Measurements from ENCODE around the gene TTC31.
A peak's percentile ranks its signal among the peaks of the same experiment; 100 is the strongest.

The TTC31 gene

DNA sequence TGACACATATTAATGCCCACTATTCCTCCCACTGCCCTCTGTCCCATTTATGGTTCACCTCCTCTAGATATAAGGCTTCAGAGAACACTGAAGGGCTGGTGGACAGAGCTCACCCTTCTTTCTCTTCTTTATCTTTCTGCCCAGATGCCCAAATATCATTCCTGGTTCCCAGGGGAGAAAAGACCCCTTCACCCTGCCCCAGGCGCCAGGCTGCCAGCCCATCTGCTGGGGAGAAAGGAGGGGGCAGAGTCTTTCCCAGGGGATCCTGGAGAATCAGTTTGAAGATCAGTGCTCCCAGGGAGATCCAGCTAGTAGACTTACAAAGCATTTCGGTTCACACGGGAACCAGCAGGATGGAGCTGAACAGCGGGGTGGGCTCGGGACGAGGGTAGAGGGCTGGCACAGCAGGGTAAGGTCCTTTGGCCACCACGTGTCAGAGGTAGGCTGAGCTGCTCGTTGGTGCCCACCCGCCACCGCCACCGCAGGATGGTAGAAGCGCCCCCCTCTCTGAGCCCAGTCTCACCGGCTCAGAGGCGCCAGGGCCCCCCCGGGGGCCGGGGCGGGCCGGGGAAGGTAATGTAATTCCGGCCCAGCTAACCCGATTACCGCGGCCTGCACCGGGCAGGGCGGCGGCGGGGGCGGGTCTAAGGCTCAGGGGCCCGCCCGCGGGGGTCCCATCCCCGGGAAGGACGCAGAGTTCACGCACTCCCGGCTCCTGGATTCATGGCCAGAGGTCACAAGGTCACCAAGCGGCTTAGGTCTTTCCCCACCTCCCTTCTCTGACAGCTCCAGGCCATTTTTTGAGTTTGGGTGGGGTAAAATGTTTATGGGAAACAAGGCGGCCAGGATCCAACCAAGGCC is 30.1 kb downstream of the TTC31 start:
- Mint-ChIP-seq H3K27ac (no peak overlapping the region), H3K4me3 (no peak overlapping the region), H3K4me1 (peaks cover 18% of the 10 kb centered on the region), H3K27me3 (peaks cover 20% of the 10 kb centered on the region), H3K36me3 (no peaks in the 10 kb centered on the region), H3K9me3 (no peaks in the 10 kb centered on the region)
- DNase-seq (ENCODE audit: low spot score in 2 of 2): peak in 1 of 2 donors; percentile 27
- ATAC-seq (ENCODE audit: low read depth): no peak

DNA sequence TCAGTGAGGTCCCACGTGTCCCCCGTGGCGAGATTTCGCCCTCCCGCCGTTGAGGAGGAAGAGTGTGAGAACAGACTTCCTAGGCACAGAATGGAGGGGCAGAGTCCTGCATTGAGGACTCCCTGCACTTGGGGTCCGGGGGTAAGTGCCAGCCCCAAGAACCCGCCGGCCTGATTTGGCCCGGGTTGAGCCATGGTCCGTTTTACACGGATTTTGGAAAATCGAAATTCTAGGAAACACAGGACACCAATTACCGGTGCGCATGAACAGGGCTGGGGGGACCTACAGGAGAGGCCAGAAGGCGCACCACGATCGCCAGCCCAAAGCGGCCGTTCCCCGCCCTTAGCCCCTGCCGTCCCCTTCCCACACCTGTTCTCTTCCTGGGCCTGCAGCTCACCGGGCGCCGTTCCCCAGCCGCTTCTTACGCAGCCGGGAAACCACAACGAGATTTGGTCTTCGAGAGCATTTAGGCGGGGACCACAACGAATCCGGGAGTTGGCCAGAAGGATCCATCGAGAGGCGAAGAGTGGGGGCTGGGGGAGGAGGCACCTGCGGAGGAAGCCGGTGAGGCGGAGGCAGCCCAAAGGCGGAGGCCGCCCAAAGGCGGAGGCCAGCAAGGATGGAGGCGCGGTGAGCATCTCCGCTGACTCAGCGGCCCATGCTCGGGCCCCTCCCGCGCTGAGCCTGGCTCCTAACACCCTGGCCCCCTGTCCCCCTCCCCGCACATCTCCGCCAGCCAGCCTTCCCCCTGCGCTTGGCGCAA is 30.9 kb downstream of the TTC31 start:
- H3K36me3 Mint-ChIP-seq: no peaks in the 10 kb centered on the region
- peaks cover 12% of the 10 kb centered on the region for H3K4me1 Mint-ChIP-seq
- ATAC-seq (ENCODE audit: low read depth) (no peak), DNase-seq (ENCODE audit: low spot score in 2 of 2) (peak; percentile 20 to 35)
- H3K27ac Mint-ChIP-seq: no peak overlapping the region
- H3K4me3 Mint-ChIP-seq: peak overlapping the region; percentile 25
- no peaks in the 10 kb centered on the region for H3K9me3 Mint-ChIP-seq
- H3K27me3 Mint-ChIP-seq: peaks cover 26% of the 10 kb centered on the region

DNA sequence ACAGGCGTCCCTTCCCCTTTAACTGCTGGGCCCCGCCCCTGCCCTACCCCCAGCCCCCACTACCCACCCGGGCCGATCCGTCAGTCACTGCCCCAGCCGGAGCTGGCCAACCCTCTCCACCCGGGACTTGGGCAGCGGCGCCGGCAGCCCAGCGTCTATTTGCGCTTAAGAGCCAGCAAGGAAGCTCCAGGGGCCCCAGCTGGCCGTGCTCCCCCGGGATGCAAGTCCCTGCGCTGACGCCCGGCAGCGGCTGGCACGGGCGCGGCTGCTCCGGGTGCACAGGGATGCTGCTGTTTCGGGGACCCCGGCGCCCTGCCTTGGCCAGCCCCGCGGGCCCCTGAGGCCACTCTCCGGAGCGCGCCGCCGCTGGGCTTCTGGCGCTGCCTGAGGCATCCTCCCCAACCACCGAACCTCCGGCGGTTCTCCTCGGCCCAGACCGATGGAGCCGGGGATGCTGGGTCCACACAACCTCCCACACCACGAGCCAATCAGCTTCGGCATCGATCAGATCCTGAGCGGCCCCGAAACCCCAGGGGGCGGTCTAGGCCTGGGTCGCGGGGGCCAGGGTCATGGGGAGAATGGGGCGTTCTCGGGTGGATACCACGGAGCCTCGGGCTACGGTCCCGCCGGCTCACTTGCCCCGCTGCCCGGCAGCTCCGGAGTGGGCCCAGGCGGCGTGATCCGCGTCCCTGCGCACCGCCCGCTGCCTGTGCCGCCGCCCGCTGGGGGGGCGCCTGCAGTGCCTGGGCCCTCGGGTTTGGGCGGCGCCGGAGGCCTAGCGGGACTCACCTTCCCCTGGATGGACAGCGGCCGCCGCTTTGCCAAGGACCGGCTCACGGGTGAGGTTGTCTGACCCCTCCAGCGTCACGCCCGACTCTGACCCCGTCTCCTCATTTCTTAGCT is 31.7 kb downstream of the TTC31 start, which contains the start of gene TLX2:
TLX2 (plus strand) TSS at position 83 of the 903 bp plus-strand sequence; CDS start at position 440, 357 bp downstream.
- Mint-ChIP-seq H3K27ac (no peak within 1 kb of the TSS), H3K36me3 (no peaks in the 10 kb centered on the region), H3K4me1 (peaks cover 12% of the 10 kb centered on the region), H3K4me3 (peak within 1 kb of the TSS; percentile 78), H3K9me3 (no peaks in the 10 kb centered on the region), H3K27me3 (peaks cover 30% of the 10 kb centered on the region)
- ATAC-seq (ENCODE audit: low read depth) (peak; percentile 18), DNase-seq (ENCODE audit: low spot score in 2 of 2) (peak; percentile 26 to 44)

DNA sequence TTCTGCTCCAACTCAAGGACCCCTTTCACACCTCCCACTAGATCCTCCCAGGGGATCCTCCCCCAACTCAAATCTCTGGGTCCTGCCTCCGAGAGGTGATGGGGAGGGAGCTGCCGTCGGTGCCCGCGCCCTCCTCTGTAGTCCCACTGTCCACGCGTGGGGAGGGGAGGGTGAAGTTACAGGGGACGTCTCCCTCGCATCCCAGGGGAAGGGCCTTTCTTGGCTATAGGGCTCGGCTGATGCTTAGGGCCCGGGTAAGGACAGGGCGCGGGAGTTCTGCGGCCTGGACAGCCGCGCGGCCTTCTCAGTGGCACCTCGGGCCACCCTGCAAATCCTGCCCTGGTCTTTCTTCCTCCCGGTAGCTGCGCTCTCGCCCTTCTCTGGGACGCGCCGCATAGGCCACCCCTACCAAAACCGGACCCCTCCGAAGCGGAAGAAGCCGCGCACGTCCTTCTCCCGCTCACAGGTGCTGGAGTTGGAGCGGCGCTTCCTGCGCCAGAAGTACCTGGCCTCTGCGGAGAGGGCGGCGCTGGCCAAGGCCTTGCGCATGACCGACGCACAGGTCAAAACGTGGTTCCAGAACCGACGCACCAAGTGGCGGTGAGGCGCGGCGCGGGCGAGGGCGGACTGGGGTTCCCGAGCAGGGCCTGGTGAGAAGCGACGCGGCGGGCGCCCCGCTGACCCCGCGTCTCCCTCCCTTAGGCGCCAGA is 32.5 kb downstream of the TTC31 start:
- Mint-ChIP-seq H3K4me3 (peak overlapping the region; percentile 78), H3K4me1 (peaks cover 12% of the 10 kb centered on the region), H3K36me3 (no peaks in the 10 kb centered on the region), H3K27me3 (peaks cover 36% of the 10 kb centered on the region), H3K27ac (no peak overlapping the region), H3K9me3 (no peaks in the 10 kb centered on the region)
- ATAC-seq (ENCODE audit: low read depth): peak; percentile 11
- DNase-seq (ENCODE audit: low spot score in 2 of 2): peak in 1 of 2 donors; percentile 41

DNA sequence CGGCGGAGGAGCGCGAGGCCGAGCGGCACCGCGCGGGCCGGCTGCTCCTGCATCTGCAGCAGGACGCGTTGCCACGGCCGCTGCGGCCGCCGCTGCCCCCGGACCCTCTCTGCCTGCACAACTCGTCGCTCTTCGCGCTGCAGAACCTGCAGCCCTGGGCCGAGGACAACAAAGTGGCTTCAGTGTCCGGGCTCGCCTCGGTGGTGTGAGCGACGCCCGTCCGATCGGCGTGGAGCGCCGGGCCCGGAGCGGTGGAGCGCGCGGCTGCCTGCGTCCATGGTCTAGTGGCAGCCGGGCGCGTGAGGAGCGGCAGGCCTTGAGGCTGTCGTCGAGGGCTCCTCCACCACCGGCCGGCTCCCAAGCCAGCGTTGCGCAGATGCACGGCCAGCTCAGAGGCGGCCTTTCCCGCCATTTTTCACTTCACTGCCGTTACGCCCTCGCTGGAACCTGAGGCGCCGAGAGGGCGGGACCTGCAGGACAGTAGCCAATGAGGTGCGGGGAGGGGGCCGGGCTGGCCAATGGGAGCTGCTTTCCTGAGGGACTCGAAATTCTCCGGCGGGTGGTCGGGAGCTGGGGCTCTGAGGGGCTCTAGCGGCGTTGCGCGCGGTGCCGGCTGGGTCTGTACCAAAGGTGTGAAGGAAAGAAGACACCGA is 33.2 kb downstream of the TTC31 start:
- Mint-ChIP-seq H3K4me3 (peak overlapping the region; percentile 71), H3K4me1 (peaks cover 12% of the 10 kb centered on the region), H3K27ac (peak overlapping the region; percentile 17), H3K36me3 (no peaks in the 10 kb centered on the region), H3K27me3 (peaks cover 37% of the 10 kb centered on the region), H3K9me3 (no peaks in the 10 kb centered on the region)
- ATAC-seq (ENCODE audit: low read depth) (peak; percentile 83), DNase-seq (ENCODE audit: low spot score in 2 of 2) (peak; percentile 71 to 73)

DNA sequence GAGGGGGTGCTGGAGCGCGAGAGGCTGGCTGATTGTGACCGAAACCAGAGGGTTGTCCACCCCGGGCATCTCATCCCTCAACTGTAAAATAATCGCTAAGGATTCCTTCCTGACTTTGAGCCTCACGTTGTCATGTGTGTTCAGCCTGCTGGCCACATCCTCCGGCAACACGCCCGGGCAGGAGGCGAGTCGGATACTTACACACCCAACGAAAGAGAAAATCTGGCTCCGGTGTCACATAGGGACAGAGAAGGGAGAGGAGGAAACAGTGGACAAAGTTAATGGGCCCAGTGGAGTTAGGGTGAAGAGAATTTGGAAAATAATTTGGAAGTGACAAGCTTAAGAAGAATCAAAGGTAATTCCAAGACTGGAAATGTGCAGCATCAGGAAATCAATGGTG is 33.8 kb downstream of the TTC31 start:
- H3K9me3 Mint-ChIP-seq: no peaks in the 10 kb centered on the region
- H3K4me1 Mint-ChIP-seq: peaks cover 12% of the 10 kb centered on the region
- DNase-seq (ENCODE audit: low spot score in 2 of 2) (no peak), ATAC-seq (ENCODE audit: low read depth) (no peak)
- H3K27ac Mint-ChIP-seq: peak overlapping the region; percentile 17
- peak overlapping the region; percentile 71 for H3K4me3 Mint-ChIP-seq
- H3K36me3 Mint-ChIP-seq: no peaks in the 10 kb centered on the region
- peaks cover 37% of the 10 kb centered on the region for H3K27me3 Mint-ChIP-seq

DNA sequence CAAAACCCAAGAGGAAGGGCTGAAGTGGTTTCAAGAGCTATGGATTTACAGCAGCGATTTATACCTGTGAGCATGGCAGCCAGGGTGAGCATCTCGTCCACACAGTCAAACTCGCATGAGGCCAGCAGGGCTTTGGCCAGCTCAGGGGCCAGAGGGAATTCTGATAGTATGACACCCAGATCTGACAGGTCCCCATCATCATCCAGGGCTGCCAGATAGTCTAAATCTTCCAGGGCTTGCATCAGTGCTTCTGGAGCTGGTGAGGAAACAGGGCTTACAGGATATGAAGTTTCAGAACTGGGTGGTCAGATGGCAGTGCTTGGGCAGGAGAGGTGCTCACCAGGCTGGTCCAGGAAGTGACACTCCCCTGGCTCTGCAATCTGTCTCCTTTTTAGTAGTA is 39.6 kb downstream of the TTC31 start:
- H3K36me3 Mint-ChIP-seq: peaks cover 13% of the 10 kb centered on the region
- ATAC-seq (ENCODE audit: low read depth) (no peak), DNase-seq (ENCODE audit: low spot score in 2 of 2) (no peak)
- H3K27me3 Mint-ChIP-seq: peaks cover 21% of the 10 kb centered on the region
- H3K4me3 Mint-ChIP-seq: no peak overlapping the region
- no peaks in the 10 kb centered on the region for H3K9me3 Mint-ChIP-seq
- peaks cover 13% of the 10 kb centered on the region for H3K4me1 Mint-ChIP-seq
- no peak overlapping the region for H3K27ac Mint-ChIP-seq

DNA sequence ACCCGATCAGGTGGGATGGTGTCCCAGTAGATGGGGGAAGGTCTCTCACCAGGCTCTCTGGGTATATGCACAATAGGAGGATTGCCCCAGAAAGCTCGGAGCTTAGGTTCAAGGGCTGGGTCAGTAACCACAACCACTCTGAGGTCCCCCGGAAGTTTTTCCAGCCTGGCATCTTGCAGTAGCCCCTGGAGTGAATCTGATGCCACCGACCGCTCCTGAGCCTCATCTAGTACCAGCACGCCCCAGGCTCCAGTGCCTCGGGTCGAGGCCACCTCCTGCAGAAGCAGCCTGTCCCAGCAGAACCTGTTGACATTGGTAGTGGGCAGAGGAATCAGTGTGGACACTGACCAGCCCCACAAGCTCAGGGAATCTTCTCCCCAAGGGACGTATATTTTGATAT is 41.1 kb downstream of the TTC31 start:
- H3K36me3 Mint-ChIP-seq: peaks cover 19% of the 10 kb centered on the region
- DNase-seq (ENCODE audit: low spot score in 2 of 2): no peak
- H3K9me3 Mint-ChIP-seq: no peaks in the 10 kb centered on the region
- H3K27ac Mint-ChIP-seq: no peak overlapping the region
- no peak overlapping the region for H3K4me3 Mint-ChIP-seq
- peaks cover 27% of the 10 kb centered on the region for H3K4me1 Mint-ChIP-seq
- H3K27me3 Mint-ChIP-seq: peaks cover 8% of the 10 kb centered on the region
- no peak for ATAC-seq (ENCODE audit: low read depth)

DNA sequence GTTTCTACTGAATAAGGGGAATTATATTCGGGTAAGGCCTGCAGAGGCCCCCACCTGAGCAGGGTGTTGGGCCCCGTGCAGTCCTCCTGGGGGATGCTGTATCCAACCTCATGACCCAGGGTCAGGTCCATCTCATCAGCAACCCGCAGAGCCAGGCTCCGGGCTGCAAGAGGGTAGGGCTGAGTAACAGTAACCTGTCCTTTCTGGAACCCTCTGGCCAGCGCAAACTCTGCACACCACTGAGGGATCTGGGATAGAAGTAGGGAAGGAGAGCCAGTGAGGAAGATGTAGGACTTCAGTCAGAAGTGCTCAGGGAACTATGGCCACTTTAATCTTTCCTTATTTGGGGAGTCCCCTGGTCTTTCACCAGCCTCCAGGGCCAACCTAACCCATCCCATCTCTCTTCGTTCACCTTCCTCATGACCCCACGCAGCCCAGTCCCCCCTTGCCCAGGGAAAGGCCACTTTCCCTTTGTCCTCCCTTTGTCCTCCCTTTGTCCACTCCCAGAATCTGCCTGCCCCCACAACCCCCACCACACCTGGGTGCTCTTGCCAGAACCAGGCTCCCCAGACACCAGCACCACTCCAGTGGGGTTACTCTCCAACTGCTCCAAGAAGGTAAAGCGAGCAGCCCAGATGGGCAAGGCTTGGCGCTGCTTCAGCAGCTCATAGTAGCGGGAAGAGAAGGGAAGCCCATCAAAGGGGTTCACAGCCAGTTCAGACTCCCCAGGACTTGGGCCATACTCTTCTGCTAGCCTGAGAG is 42.3 kb downstream of the TTC31 start:
- ATAC-seq (ENCODE audit: low read depth): no peak
- H3K27me3 Mint-ChIP-seq: peaks cover 3% of the 10 kb centered on the region
- peaks cover 27% of the 10 kb centered on the region for H3K4me1 Mint-ChIP-seq
- H3K4me3 Mint-ChIP-seq: no peak overlapping the region
- no peak for DNase-seq (ENCODE audit: low spot score in 2 of 2)
- peaks cover 19% of the 10 kb centered on the region for H3K36me3 Mint-ChIP-seq
- H3K27ac Mint-ChIP-seq: no peak overlapping the region
- H3K9me3 Mint-ChIP-seq: no peaks in the 10 kb centered on the region

DNA sequence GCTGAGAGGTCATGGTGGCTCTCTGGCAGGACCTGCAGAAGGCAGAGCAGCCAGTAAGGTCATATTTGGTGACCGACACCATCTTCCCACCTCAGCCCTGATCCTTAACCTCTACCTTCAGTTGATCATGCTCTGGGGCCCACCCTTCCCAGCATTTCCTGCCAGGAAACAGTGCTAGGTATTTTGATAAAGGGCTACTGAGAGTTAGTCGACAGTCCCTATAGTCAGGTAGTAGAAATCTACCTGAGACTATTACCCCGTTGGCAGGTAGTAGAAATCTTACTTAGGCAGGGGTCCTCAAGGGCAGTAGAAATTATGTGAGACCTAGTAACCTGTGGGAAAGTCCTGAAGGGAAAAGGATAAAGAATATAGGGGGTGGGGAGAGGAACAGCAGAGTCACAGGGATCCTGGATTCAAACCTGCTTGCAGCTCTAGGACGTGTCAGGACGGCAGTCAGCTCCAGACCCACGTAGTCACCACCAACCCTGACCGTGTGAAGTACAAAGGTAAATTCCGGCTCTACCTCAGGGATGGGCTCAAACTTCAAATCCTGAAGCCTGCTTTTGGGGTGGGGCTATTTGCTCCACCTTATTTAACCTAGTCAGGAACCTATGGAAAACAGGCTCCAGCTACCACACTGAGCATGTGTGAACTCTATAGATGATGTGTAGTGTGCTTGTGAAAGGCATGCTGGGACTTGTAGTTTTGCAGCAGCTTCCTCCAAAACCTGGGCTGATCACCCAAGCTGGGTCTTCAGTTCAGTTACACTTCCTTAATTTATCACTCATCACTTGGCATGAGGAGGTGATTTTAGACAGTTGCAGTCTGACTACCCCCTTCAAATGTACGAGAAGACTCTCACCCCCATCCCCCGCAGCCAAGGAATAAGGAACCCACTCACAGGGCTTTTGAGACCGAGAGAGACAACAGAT is 43.1 kb downstream of the TTC31 start, which contains the start of gene DQX1:
DQX1 (minus strand) TSS at position 515 of the 932 bp plus-strand sequence; CDS start at position 13, 502 bp downstream.
- no peaks in the 10 kb centered on the region for H3K9me3 Mint-ChIP-seq
- DNase-seq (ENCODE audit: low spot score in 2 of 2) (peak in 1 of 2 donors; percentile 48), ATAC-seq (ENCODE audit: low read depth) (peak; percentile 31)
- peaks cover 33% of the 10 kb centered on the region for H3K4me1 Mint-ChIP-seq
- H3K36me3 Mint-ChIP-seq: peaks cover 19% of the 10 kb centered on the region
- peak within 1 kb of the TSS; percentile 70 for H3K27ac Mint-ChIP-seq
- no peak within 1 kb of the TSS for H3K4me3 Mint-ChIP-seq
- no peaks in the 10 kb centered on the region for H3K27me3 Mint-ChIP-seq

DNA sequence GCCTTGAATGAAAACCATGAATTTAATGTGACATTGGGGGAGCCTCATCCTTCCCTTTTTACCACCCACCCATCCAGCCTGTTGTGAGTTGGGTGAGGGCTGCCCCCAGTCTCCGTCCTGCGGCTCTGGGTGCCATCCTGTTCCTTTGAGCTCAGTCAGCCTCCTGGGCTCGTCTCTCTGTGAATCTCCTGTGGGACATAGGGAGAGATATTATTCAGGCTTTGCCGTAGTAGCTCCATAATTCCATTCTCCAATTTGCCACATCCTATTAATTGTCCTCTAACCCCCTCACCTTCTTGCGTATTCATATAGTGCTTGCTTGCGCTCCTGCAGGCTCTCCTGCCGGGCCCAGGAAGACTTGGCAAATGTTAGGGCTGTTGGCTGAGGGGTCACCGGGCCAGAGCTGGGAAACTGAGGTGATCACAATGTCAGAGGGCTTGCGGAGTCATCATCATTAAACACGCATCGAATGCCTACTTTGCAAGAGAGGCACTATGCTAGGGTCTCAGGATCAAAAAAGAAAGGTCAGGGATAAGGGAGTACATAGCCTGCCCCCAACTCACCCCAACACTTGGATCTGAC is 43.9 kb downstream of the TTC31 start:
- peak overlapping the region; percentile 70 for H3K27ac Mint-ChIP-seq
- no peaks in the 10 kb centered on the region for H3K9me3 Mint-ChIP-seq
- H3K4me1 Mint-ChIP-seq: peaks cover 40% of the 10 kb centered on the region
- DNase-seq (ENCODE audit: low spot score in 2 of 2) (no peak), ATAC-seq (ENCODE audit: low read depth) (no peak)
- H3K27me3 Mint-ChIP-seq: no peaks in the 10 kb centered on the region
- no peak overlapping the region for H3K4me3 Mint-ChIP-seq
- H3K36me3 Mint-ChIP-seq: peaks cover 19% of the 10 kb centered on the region

All from memory B cell (primary cell).